Body of pancreas (tissue), 4 donors: ENCODE results near the gene POU3F1.

Source experiments
- POLR2A ChIP-seq, 3 donors: fragments of 450-650 bp; IDR thresholded peaks; one replicate each; pipeline ENCODE4 v1.6.1; 2016; ENCODE audit warnings: antibody characterized with exemption in 3 of 3, mild to moderate bottlenecking in 2 of 3
- TF ChIP-seq, protein P1 (sequence below), 7 experiments: fragments of 450-650 bp in 4 of 7; fragments of 200-600 bp in 3 of 7; sonication (generic) in 3 of 7; IDR thresholded peaks; one replicate each; pipeline ENCODE4 v1.5.1; 2016 to 2019; ENCODE audit warnings: antibody characterized with exemption in 7 of 7

DNA sequence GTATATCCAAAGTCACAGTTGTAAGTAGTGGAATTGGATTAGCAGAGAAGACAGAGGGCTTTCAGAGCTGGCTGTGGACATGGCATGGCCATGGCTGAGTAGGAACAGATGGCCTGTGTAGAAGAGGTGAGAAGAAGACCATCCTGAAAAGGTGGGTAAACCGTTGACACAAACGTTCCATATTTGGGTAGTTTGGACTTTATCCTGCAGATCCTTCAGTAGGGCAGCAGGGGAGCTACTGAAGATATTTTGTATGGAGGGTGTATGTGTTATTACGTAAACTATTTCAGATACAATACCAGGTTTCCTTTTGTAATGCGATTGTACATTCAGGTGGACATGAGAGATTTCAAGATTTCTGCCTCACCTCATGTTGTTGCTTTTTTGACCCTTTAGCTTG lies 32.4 kb downstream of the POU3F1 start:
- TF ChIP-seq POLR2A (IDR thresholded peaks at IDR 0.05) = no peak
- TF ChIP-seq, protein P1, sequence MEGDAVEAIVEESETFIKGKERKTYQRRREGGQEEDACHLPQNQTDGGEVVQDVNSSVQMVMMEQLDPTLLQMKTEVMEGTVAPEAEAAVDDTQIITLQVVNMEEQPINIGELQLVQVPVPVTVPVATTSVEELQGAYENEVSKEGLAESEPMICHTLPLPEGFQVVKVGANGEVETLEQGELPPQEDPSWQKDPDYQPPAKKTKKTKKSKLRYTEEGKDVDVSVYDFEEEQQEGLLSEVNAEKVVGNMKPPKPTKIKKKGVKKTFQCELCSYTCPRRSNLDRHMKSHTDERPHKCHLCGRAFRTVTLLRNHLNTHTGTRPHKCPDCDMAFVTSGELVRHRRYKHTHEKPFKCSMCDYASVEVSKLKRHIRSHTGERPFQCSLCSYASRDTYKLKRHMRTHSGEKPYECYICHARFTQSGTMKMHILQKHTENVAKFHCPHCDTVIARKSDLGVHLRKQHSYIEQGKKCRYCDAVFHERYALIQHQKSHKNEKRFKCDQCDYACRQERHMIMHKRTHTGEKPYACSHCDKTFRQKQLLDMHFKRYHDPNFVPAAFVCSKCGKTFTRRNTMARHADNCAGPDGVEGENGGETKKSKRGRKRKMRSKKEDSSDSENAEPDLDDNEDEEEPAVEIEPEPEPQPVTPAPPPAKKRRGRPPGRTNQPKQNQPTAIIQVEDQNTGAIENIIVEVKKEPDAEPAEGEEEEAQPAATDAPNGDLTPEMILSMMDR (IDR thresholded peaks at IDR 0.05) = no peak
